Measurements from ENCODE around the gene NCAPD2.
A peak's percentile ranks its signal among the peaks of the same experiment; 100 is the strongest.

Gene NCAPD2

GRCh38 chr12:6500466-6500865 lies 6.6 kb downstream of the NCAPD2 start:
- no peak for DNase-seq

DNA sequence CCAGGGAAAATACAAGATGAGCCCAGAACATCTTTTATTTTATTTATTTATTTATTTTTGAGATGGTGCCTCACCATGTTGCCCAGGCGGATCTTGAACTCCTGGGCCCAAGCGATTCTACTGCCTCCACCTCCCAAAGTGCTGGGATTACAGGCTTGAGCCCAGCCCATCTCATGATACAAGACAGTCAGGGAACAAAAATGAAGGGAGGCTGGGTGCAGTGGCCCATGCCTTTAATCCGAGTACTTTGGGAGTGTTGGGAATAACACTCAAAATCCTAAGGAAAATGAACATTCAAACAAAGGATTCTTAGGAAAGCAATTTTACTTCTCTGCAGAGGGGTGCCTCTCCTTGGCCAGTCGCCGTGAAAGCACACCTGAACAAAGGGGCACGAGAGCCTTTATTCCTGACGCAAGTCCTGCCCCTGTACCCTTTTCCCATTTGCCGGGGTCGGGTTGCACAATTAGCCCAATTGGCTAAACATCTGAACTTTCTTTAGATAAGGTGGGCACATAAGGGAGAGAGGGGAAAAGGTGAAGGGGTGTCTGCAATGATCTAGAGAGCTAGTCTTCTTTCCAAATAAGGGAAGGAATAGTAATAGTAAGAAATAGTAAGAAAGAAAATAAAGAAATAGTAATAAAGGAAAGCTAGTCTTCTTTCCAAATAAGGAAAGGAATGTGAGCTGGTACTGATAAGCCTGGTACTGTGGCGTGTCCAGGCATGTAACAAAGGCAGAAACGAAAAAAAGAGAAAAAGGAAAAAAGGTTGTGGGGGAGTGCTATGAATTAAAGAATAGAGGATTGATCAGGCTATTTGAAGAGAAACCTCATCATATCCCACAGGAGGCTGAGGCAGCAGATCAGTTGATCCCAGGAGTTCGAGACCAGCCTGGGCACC lies 13.4 kb downstream of the NCAPD2 start:
- no peak for DNase-seq

GRCh38 chr12:6508087-6508486 lies 14.2 kb downstream of the NCAPD2 start:
- no peak for DNase-seq

DNA sequence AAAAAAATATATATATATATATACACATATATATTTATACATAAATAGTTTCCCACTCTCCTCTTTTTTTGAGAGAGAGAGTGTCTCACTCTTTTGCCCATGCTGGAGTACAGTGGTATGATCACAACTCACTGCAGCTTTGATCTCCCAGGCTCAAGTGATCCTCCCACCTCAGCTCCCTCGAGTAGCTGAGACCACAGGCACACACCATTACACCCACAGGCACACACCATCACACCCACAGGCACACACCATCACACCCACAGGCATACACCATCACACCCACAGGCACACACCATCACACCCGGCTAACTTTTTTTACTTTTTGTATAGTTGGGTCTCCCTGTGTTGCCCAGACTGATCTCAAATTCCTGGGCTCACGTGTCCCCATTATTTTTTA lies 26.3 kb downstream of the NCAPD2 start:
- DNase-seq: peak in 1 of 2 donors; percentile 6

GRCh38 chr12:6522193-6522592 lies 28.3 kb downstream of the NCAPD2 start:
- DNase-seq: no peak

- no peak for DNase-seq
Observed at GRCh38 chr12:6523708-6524107, 29.8 kb downstream of the NCAPD2 start.

GRCh38 chr12:6524648-6525047 lies 30.7 kb downstream of the NCAPD2 start:
- DNase-seq: no peak

DNA sequence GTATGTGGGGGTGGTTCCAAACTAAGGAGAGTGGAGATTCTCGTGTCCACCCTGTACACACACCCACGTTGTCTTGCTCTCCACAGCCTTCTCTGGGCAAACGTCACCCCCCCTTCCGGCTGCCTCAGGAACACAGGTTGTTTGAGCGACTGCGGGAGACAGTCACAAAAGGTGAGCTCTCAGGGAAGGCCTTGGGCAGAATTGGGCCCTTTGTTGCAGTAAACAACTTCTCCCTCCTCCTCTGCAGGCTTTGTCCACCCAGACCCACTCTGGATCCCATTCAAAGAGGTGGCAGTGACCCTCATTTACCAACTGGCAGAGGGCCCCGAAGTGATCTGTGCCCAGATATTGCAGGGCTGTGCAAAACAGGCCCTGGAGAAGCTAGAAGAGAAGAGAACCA lies 32.3 kb downstream of the NCAPD2 start:
- DNase-seq: no peak

- no peak for DNase-seq
Observed at GRCh38 chr12:6526766-6527525, 33.0 kb downstream of the NCAPD2 start.

DNA sequence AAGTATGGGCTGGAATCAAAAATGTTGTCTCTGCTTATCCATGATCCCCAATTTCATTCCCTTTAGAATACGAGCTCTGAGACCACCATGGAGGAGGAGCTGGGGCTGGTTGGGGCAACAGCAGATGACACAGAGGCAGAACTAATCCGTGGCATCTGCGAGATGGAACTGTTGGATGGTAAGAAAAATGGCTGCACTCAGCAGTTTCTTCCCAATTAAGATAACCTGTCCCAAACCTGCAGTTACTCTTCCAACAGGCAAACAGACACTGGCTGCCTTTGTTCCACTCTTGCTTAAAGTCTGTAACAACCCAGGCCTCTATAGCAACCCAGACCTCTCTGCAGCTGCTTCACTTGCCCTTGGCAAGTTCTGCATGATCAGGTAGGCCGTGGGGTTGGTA lies 33.8 kb downstream of the NCAPD2 start:
- no peak for DNase-seq

GRCh38 chr12:6528539-6529235 lies 34.8 kb downstream of the NCAPD2 start:
- DNase-seq: no peak

GRCh38 chr12:6529291-6529737 lies 35.4 kb downstream of the NCAPD2 start:
- DNase-seq: no peak

DNA sequence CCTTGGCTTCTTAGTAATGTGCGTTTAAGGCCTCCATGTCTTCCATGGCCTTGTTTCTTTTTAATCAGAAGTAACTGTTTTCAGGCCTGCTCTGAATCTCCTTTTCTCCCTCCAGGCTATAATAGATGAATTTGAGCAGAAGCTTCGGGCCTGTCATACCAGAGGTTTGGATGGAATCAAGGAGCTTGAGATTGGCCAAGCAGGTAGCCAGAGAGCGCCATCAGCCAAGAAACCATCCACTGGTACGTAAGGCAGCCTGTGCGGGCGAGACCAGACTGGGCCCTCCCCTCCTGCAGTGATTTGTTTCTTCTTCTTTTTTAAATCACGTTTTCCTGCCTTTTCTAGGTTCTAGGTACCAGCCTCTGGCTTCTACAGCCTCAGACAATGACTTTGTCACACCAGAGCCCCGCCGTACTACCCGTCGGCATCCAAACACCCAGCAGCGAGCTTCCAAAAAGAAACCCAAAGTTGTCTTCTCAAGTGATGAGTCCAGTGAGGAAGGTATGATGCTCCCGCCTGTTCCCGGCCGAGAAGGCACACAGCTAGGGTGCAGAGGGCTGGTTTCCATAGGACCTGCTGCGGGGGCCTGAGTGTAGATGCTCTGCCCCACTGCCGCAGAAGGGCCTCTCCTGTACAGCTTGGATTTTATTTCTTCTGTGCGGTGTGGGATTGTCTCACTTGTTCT lies 36.8 kb downstream of the NCAPD2 start:
- DNase-seq: no peak

DNA sequence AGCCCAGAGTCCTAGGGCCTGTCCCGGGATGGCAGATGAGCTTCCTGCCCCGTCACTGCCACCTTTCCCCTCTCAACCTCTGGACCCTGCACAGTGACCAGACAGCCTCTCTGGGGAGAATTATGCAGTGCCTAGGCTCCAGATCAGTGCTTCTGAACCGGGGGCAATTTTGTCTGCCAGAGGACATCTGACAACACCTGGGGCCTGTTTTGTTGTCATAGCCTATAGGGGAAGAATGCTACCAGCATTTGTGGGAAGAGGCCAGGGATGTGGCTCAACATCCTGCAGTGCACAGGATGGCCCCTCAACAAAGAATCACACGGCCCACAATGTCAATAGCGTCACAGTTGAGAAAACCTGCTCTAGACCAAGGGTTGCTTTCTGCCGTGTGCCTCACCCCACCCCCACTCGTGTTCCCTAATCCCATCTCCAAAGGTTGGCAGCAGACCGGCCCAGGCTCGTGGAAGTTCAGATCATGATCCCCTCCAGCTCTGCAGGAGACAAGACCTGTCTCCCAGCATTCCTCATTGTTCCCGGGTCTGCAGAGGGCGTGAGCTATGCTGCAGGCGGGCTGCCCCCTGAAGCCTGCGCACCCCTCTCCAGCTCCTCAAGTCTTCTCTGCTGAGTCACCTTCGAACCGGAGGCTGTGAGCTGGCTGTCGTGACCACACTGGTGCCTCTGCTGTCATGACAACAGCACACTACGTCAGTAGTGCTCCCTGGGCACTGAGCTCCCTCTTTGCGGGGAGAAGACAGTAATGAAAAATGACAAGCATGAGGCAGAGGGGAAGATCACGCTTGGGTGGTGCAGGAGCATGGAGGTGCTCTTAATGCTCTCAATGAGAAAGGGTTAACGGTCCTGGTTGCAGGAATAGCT lies 38.4 kb downstream of the NCAPD2 start:
- DNase-seq: peak; percentile 82 to 83

GRCh38 chr12:6532927-6533652 lies 39.2 kb downstream of the NCAPD2 start:
- peak in 1 of 2 donors; percentile 24 for DNase-seq

DNA sequence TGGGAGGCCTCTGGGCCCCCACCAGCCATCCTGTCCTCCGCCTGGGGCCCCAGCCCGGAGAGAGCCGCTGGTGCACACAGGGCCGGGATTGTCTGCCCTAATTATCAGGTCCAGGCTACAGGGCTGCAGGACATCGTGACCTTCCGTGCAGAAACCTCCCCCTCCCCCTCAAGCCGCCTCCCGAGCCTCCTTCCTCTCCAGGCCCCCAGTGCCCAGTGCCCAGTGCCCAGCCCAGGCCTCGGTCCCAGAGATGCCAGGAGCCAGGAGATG lies 39.7 kb downstream of the NCAPD2 start:
- DNase-seq: no peak

DNA sequence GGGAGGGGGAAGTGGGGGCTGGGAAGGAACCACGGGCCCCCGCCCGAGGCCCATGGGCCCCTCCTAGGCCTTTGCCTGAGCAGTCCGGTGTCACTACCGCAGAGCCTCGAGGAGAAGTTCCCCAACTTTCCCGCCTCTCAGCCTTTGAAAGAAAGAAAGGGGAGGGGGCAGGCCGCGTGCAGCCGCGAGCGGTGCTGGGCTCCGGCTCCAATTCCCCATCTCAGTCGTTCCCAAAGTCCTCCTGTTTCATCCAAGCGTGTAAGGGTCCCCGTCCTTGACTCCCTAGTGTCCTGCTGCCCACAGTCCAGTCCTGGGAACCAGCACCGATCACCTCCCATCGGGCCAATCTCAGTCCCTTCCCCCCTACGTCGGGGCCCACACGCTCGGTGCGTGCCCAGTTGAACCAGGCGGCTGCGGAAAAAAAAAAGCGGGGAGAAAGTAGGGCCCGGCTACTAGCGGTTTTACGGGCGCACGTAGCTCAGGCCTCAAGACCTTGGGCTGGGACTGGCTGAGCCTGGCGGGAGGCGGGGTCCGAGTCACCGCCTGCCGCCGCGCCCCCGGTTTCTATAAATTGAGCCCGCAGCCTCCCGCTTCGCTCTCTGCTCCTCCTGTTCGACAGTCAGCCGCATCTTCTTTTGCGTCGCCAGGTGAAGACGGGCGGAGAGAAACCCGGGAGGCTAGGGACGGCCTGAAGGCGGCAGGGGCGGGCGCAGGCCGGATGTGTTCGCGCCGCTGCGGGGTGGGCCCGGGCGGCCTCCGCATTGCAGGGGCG lies 40.2 kb downstream of the NCAPD2 start, which contains the start of gene GAPDH:
Gene GAPDH, plus strand, starts transcription at position 595 of the 772 bp plus-strand sequence. CDS start 316 bp downstream, outside the sequence.
- peak; percentile 87 to 89 for DNase-seq

DNA sequence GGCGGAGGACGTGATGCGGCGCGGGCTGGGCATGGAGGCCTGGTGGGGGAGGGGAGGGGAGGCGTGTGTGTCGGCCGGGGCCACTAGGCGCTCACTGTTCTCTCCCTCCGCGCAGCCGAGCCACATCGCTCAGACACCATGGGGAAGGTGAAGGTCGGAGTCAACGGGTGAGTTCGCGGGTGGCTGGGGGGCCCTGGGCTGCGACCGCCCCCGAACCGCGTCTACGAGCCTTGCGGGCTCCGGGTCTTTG lies 40.7 kb downstream of the NCAPD2 start:
- no peak for DNase-seq

DNA sequence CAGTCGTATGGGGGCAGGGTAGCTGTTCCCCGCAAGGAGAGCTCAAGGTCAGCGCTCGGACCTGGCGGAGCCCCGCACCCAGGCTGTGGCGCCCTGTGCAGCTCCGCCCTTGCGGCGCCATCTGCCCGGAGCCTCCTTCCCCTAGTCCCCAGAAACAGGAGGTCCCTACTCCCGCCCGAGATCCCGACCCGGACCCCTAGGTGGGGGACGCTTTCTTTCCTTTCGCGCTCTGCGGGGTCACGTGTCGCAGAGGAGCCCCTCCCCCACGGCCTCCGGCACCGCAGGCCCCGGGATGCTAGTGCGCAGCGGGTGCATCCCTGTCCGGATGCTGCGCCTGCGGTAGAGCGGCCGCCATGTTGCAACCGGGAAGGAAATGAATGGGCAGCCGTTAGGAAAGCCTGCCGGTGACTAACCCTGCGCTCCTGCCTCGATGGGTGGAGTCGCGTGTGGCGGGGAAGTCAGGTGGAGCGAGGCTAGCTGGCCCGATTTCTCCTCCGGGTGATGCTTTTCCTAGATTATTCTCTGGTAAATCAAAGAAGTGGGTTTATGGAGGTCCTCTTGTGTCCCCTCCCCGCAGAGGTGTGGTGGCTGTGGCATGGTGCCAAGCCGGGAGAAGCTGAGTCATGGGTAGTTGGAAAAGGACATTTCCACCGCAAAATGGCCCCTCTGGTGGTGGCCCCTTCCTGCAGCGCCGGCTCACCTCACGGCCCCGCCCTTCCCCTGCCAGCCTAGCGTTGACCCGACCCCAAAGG lies 41.2 kb downstream of the NCAPD2 start:
- DNase-seq: peak; percentile 75 to 77

- no peak for DNase-seq
Observed at GRCh38 chr12:6535697-6535946, 41.7 kb downstream of the NCAPD2 start.
